HL-60 (cell line): Measurements from ENCODE around the gene COP1.
"Not testable (repeated sequence)": the region's sequence is repeated elsewhere in the genome, so short reads cannot be mapped to it uniquely, and the experiment has no call there.

Experiments
- DNase-seq, 2 experiments: peaks; one replicate each; pipeline ENCODE4 v3.0.0-alpha.2; 2010 to 2020; ENCODE audit warnings: low read depth in 1 of 2, low spot score in 1 of 2
- H3K27ac ChIP-seq: fragments of 250-450 bp; sonication (Bioruptor Pico); replicated peaks from 2 replicates; pipeline ENCODE4 v1.5.1; 2020; ENCODE audit warnings: mild to moderate bottlenecking, moderate library complexity
- H3K27me3 ChIP-seq: fragments of 250-450 bp; sonication (Bioruptor Pico); 2 replicates; pipeline ENCODE4 v1.5.1; 2021; ENCODE audit warnings: mild to moderate bottlenecking, moderate library complexity; ENCODE audit not compliant: insufficient read depth, poor library complexity, severe bottlenecking
- H3K4me3 ChIP-seq: replicated peaks from 2 replicates; pipeline ENCODE4 v1.5.1; 2011; ENCODE audit warnings: mild to moderate bottlenecking, control low read depth, low read length; ENCODE audit not compliant: insufficient read depth
- CTCF ChIP-seq: IDR thresholded peaks from one replicate; pipeline ENCODE4 v1.5.1; 2011; ENCODE audit warnings: low read length, control low read depth, inconsistent platforms; ENCODE audit not compliant: insufficient read depth
- GABPA ChIP-seq: IDR thresholded peaks from 2 replicates; pipeline ENCODE4 v1.6.1; 2012; ENCODE audit warnings: low read depth
- POLR2AphosphoS5 ChIP-seq: IDR thresholded peaks from 2 replicates; pipeline ENCODE4 v1.6.1; 2012; ENCODE audit warnings: low read depth
- REST ChIP-seq: IDR thresholded peaks from 2 replicates; pipeline ENCODE4 v1.6.1; 2012; ENCODE audit warnings: low read depth; ENCODE audit not compliant: insufficient replicate concordance
- SPI1 ChIP-seq: IDR thresholded peaks from 2 replicates; pipeline ENCODE4 v1.6.1; 2012; ENCODE audit warnings: low read depth, mild to moderate bottlenecking, borderline replicate concordance

COP1 gene

GRCh38 chr1:175984813-175985212 is 222.3 kb downstream of the COP1 start:
- DNase-seq = no peak
- Histone ChIP-seq H3K27me3 (no peaks in the 10 kb centered on the region), H3K27ac (no peak overlapping the region), H3K4me3 (no peak overlapping the region)
- TF ChIP-seq SPI1 = no peak

DNA sequence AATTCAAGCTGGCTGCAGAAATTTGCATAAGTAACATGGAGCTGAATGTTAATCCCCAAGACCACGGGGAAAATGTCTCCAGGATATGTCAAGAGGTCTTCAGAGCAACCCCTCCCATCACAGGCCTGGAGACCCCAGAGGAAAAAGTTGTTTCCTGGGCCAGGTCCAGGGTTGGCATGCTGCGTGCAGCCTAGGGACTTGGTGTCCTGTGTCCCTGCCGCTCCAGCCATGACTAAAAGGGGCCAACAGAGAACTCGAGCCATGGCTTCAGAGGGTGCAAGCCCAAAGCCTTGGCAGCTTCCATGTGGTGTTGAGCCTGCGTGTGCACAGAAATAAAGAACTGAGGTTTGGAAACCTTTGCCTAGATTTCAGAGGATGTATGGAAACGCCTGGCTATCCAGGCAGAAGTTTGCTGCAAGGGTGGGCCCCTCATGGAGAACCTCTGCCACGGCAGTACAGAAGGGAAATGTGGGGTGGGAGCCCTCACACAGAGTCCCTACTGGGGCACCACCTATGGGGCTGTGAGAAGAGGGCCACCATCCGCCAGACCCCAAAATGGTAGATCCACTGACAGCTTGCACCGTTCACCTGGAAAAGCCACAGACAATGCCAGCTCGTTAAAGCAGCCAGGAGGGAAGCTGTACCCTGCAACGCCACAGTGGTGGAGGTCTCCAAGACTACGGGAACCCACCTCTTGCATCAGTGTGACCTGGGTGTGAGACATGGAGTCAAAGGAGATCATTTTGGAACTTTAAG is 222.9 kb downstream of the COP1 start:
- no peaks in the 10 kb centered on the region for H3K27me3 ChIP-seq
- TF ChIP-seq GABPA (no peak), CTCF (no peak), POLR2AphosphoS5 (no peak), REST (no peak), SPI1 (no peak)
- no peak overlapping the region for H3K27ac ChIP-seq
- H3K4me3 ChIP-seq = no peak overlapping the region
- no peak for DNase-seq

DNA sequence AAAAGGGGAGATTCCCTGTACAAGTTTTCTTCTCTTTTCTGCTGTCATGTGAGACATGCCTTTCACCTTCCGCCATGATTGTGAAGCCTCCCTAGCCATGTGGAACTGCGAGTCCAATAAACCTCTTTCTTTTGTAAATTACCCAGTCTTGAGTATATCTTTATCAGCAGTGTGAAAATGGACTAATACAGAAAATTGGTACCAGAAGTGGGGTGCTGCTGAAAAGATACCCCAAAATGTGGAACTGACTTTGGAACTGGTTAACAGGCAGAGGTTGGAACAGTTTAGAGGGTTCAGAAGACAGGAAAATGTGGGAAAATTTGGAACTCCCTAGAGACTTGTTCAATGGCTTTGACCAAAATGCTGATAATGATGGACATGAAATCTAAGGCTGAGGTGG is 223.7 kb downstream of the COP1 start:
- not testable (repeated sequence) for H3K4me3 ChIP-seq, H3K27me3 ChIP-seq, H3K27ac ChIP-seq, DNase-seq

DNA sequence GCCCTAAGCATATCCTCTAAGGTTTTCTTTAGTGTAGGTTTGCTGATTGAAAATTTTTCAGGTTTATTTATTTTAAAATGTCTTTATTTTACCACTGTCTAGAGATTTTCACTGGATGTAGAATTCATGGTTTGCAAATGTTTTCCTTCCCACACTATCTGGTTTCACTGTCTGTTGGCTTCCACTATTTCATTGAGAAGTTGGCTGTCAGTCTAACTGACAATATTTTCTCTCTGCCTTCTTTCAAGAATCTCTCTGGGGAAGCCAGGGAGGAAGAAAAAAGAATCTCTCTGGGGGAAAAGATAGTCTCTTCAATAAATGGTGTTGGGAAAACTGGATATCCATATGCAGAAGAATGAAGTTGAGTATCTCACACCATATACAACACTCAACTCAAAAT is 226.0 kb downstream of the COP1 start:
- Histone ChIP-seq H3K27me3 (no peaks in the 10 kb centered on the region), H3K27ac (no peak overlapping the region), H3K4me3 (no peak overlapping the region)
- no peak for DNase-seq
- no peak for TF ChIP-seq GABPA
- no peak for TF ChIP-seq CTCF
- TF ChIP-seq REST = no peak
- TF ChIP-seq POLR2AphosphoS5 = no peak
- no peak for TF ChIP-seq SPI1

- DNase-seq = no peak
- H3K4me3 ChIP-seq = no peak overlapping the region
- H3K27ac ChIP-seq = no peak overlapping the region
- H3K27me3 ChIP-seq = no peaks in the 10 kb centered on the region
- TF ChIP-seq GABPA (no peak), POLR2AphosphoS5 (no peak), REST (no peak), CTCF (no peak), SPI1 (no peak)
Observed at GRCh38 chr1:175978926-175979325, 228.2 kb downstream of the COP1 start.
